GM19463 (cell line): ENCODE results near the gene SMIM29.
A peak's percentile ranks its signal among the peaks of the same experiment; 100 is the strongest.
"Not testable (repeated sequence)": the region's sequence is repeated elsewhere in the genome, so short reads cannot be mapped to it uniquely, and the experiment has no call there.

Experiments used
- ATAC-seq: cut with Tn5 transposase; IDR thresholded peaks from one replicate; pipeline ENCODE4 v1.9.1; 2021; ENCODE audit warnings: mild to moderate bottlenecking, moderate library complexity; ENCODE audit not compliant: unreplicated experiment

SMIM29 gene

DNA sequence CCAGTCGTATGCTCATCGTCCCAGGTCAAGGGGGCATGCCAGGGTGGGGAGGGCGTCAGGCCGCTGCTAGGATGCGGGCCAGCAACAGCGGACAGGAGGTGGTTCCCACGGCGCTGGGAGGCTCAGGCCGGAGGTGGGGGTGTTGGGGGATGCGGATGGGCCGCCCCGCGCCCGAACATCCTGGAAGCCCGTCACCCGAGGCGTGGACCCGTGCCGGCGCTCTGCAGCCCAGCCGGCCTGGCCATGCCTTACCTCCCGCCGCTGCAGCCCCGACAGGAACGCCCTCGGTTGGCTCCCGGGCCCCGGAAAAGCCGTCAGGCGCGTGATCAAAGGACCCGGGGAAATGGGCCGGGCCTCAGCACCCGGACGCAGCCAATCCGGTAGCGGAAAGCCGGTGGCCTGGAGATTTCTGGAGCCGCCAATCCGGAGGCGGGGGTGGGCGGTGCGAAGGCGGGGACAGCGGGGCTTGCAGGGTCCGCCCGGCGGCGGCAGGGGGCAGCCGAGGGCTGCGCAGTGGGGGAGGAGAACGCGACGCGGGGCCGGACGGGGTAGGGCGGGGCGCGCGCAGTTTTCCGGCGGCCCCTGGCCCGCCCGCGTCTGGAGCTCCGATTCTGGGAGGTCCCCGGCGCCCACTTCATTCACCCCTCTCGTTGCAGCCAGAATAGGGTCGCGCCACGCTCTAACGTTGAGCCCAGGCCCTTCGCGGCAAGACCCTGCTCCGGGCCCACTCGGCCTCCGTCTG, at the start of gene SMIM29:
Gene SMIM29, minus strand, starts transcription at position 280 of the 742 bp plus-strand sequence. CDS start 1,215 bp downstream, outside the sequence.
- peak; percentile 76 for ATAC-seq

DNA sequence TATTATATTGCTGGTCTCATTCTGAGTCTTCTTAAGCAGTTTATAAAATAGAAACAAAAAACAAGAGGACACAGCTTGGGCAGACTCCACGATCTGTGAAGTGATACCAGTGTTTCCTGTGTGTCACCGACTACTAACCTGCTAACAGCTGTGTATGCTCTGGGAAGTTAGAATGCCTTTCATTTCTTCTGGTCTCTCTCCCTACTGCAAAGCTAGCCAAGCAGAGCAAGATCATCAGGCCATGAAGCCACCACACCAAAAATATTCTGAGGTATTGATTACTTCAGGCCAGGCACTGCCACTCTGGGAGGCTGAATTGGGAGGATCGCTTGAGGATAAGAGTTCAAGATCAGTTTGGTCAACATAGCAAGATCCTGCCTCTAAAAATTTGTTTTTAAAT, 46.9 kb upstream of the SMIM29 start:
- ATAC-seq = peak; percentile 85

DNA sequence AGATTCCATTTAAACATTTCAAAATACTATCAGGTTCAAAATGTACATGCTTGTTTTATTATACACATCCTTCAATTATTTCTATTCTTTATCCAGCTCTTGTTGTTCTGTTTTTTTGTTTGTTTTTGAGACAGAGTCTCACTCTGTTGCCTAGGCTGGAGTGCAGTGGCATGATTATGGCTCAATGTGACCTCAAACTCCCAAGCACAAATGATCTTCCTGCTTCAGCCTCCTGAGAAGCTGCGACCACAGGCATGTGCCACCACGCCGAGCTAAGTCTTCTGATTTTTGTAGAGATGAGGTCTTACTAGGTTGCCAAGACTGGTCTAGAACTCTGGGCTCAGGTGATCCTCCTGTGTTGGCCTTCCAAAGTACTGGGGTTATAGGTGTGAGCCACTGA, 44.1 kb upstream of the SMIM29 start:
- no peak for ATAC-seq

DNA sequence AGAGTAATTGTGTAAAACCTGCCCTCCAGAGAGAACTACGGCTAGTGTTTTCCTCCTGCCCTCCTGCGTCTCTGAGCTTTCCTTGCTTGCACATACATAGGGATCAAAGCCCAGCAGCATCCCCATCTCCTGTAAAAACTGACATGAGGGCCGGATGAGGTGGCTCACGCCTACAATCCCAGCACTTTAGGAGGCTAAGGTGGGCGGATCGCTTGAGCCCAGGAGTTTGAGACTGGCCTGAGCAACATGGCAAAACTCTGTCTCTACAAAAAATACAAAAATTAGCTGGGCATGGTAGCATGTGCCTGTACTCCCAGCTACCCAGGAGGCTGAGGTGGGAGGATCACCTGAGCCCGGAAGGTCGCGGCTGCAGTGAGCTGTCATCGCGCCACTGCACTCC, 40.3 kb upstream of the SMIM29 start:
- no peak for ATAC-seq

DNA sequence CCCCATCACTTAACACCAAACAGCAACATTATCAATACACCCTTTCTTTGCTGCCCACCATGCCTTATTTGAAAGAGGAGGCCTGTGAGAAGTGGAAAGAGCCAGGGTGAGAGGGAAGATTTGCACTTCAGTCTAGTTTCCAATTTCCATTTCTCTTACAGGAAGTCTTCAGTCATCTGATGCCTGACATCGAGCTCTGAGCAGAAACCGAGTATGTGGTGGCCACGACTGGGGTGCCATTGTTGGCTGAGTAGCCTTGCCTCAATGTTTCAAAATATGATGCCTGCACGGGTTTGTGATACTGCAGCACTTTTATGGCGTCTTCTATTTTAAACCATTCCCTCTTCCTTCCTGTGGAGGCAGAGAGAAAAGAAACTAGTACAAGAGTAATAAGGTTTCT, 39.8 kb upstream of the SMIM29 start:
- ATAC-seq = peak; percentile 51

DNA sequence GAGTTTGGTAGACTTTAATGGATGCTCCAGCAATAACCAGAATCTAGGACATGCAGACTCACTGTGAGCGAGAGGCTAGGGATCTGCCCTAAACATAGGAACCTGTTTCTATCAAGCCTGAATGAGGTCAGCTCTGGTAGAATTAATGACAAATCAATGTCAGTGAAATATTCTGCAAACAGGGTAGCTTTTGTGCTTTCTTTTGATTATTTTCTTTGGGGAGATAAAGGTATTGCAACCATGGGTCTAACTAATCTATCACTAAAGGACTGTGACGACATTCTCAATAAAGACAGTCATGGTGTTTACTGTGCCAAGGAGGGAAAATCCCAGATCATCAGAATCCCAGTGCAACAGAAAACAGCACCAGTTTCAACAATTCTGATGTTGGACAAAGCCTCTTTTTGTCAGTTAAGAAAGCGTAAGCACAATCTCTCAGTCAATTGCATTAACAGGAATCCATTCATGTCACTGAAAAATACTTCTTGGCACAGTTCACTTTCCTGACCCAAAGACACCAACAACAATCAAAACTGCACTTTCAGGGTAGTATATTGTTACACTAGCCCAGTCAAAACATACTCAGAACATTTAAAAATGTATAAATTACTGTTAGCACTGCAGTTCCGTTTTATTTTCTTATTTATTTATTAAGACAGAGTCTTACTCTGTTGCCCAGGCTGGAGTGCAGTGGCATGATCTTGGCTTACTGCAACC, 36.8 kb upstream of the SMIM29 start:
- no peak for ATAC-seq

DNA sequence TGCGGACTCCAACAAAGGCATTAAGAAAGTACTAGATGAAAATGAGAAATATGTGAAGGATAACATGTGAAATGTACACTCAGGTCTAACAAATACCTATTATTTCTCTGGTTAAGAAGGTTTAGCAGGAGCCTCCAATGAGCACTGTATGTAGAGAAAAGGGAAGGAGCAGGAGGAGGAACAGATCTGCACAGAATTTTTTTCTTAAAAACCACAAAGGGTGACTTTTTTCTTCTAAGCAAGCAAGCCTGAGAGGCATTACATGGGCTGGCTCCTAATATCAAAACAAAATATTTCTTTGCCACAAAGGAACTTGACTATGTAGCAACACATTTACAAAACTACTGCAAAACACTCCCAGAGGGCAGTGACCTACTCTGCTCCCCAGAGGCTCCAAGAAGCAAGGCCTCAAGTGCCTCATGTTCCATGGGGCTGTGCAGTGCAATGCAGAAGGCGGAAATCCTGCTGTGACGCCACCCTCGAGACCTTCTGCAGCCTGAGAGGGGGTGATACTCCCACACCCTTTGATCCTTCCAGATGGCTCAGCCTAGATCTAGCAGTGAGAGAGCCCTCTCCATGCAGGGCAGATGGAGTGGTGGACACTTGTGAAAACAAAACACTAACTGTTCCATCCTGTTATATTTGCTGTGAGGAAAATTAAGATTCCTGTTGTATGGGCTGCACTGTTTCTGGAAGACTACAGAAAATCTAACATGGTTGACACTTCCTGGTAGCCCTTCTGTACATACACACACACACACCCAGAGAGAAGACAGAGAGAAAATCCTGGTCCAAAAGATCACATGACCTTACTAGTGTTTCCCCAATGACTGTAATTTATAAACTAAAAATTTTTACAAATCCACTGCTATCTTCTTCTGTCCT, 36.0 kb upstream of the SMIM29 start:
- ATAC-seq = no peak

DNA sequence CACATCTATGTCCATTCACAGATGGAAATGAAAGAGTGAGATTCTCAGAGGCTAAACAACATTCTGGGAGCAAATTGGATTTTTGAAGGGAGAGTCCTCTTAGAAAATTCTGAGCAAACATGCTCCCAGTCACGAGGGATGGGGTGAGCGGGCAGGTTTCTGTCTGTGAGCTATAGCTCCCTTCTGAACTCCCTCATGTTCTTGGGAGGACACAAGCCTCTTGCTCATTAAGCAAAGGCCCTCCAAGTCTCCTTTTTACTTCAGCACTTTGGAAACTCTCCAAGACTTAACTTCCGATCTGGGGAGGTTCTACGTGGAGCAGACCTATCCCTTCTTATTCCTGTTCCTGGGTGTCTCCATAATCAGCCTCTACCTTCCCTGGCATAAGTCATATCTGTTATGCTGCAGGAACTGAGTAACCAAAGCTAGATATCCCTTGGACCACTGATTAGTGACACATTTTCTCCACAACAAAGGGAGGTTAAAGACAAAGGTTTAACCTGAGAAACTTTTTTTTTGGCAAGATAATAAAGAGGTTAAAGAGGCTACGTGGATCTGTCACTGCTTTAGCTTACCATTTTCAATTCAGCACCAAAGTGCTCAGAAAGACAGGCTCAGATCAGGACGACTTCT, 33.0 kb upstream of the SMIM29 start:
- ATAC-seq = no peak

DNA sequence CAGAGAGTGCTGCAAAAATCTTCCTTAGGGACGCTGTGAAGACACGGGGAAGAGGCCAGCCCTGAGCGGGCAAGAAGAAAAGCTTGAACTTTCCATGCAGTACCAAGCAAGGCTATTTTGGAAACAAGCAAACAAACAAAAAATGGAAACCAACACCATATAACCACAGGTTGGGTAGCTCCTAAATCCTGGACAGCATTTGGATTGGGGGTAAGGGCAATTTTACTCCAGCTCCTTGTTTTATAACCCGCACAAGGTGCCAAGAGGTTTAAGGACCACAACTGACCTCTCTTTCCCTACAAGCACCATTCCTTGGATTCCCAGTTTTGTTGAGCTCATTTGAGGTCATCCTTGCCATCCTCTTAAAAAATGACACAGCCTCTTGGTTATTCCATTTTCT, 31.4 kb upstream of the SMIM29 start:
- ATAC-seq = no peak

DNA sequence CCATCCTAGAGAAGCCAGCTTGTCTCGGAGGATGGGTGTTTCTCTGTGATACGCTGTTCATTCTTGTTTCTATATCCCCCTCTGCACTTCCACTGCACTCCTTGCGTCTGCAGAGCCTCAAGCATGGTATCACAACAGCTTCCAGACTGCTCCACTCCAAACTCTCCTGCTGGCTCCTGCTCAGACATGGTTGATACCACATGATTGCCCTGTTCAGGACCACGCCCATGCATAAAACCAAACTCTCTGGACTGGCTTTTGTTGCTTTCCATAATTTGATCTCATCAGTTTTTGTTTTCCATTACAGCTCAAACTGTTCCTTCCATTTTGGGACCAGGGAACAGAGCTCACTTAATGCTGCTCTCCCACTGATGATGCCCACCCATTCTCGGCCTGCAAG, 30.0 kb upstream of the SMIM29 start:
- no peak for ATAC-seq

DNA sequence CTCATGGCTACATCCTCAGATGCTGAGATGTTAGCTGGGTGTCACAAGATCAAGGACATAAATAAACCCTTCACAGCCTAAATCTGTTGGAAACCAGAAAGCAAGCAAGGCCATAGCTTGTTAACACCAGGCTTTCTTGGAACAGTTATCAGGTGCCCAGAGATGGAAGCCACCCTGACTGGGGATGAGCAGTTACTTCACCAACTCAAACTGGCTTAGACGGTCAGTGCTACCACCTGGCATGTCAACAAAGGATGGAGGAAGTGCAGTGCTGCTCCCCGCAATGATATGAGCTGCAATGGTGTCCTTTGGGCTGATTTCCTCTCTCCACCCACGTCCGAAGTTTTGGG, 28.9 kb upstream of the SMIM29 start:
- ATAC-seq = no peak

DNA sequence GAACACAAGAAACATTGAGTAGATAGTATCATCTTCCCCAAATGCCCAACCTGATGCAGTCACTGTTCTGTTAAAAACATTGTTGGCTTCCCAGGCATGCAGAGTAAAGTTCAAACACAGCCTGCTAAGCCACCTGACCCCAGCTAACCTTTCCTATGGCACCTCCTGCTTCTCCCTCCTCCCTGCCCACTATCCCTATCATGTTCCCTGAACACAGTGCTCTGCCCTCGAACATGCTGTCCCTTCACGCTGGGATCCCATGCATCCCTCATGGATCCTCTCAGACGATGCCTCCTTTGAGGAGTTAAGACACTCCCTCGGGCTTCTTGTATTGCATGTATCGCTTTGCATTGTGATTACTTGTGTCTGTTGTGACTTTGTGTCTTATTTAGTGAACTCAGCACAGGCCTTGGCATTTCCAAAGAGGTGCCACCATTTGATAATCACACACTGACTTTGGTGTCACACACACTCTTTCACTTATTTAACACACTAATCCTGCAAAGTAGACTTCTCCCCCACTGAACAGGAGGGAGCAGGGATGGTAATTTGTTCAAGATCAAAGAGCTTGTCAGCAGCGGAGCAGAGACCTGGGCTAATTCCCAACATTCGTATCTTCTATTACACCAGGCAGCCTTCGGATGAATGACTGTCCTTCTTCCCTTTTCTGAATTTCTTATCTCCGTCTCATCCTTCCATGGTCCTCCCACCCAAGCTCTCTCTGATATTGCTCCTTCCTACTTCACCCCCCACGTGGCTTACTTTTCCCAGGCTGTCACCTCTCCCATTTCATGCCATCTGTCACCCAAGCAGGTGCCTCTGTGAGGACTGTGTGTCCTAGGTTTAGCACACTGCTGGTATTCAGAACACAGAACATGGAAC, 28.3 kb upstream of the SMIM29 start:
- no peak for ATAC-seq

DNA sequence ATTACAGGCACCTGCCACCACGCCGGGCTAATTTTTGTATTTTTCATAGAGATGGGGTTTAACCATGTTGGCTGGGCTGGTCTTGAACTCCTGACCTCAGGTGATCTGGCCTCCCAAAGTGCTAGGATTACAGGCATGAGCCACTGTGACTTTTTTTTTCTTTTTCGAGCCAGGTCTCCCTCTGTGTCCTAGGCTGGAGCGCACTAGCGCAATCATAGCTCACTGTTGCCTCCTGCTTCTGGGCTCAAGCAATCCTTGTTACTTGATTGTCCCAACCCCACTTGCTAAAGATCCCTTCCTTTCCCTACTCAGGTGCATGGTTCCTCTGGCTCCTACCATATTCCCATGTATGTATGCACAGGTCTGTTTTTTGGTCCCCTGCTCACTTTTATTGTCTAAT, 27.4 kb upstream of the SMIM29 start:
- ATAC-seq = no peak

DNA sequence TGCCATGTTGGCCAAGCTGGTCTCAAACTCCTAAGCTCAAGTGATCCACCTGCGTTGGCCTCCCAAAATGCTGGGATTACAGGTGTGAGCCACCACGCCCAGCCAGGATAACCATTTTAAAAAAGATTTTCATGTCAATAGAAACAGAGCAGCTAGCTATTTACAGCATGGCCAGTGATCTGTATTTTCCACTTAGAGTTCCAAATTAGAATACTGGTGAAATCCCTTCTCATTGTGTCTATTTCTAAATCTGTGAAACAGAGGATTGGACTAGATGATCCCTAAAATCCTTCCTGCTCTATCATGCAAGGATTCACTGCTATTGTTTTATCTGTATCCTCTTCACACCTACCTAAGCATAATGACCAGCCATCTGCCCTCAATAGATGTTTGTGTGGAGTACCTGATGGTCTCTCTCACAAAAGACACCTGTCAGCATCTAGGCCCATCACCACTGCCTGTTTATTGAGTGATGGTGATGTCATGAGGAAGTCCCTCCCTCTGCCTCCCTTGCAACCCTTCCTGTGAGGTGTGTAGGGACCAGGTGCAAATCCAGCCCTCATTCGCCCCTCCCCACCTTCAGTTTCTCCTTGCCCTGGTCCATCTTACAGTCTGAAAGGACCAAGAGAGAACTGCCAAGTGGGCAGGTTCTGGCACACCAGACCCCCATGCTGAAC, 26.5 kb upstream of the SMIM29 start:
- no peak for ATAC-seq

DNA sequence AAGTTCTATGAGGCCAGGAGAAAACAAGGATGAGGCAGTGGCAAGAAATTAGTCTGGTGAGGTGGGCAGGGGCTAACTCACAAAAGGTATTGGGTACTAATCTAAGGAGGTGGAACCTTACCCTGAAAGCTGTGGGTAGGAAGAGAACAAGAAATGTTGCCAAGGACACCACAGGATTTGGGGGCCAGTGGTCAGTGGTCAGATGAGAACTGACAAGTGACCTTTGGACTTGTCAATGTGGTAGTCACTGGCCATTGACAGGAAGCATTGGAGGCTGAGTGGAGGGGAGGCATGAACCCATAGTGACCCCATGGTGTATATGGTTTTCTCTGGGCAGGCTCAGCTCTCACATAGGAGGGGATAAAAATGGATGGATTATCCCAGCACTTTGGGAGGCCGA, 25.3 kb upstream of the SMIM29 start:
- ATAC-seq = no peak

DNA sequence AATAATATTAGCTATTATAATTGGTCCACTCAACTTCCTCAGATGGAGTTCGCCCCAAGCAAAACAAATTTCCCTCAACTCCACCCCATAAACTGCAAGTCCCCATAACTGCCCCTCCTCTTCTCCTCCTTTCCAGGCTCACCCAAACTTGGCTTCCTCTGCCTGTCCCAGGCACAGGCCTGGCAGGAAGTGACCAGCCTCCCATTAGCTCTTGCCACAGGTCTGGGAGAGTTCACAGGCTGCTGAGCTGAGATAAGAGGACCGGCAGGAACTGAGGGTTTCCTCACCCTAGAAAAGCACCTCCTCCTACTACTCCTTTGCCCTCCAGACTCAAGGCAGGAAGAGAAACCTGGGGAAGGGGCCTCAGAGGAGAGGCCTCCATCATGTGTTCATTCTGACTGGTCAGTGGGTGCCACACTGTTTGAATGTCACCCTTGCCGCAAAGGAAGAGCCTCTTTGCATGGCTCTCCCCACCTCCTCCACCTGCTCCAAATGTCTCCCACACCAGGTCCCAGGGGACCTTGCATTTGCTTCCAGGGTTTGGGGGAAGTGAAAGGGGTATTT, 24.5 kb upstream of the SMIM29 start:
- ATAC-seq = no peak

DNA sequence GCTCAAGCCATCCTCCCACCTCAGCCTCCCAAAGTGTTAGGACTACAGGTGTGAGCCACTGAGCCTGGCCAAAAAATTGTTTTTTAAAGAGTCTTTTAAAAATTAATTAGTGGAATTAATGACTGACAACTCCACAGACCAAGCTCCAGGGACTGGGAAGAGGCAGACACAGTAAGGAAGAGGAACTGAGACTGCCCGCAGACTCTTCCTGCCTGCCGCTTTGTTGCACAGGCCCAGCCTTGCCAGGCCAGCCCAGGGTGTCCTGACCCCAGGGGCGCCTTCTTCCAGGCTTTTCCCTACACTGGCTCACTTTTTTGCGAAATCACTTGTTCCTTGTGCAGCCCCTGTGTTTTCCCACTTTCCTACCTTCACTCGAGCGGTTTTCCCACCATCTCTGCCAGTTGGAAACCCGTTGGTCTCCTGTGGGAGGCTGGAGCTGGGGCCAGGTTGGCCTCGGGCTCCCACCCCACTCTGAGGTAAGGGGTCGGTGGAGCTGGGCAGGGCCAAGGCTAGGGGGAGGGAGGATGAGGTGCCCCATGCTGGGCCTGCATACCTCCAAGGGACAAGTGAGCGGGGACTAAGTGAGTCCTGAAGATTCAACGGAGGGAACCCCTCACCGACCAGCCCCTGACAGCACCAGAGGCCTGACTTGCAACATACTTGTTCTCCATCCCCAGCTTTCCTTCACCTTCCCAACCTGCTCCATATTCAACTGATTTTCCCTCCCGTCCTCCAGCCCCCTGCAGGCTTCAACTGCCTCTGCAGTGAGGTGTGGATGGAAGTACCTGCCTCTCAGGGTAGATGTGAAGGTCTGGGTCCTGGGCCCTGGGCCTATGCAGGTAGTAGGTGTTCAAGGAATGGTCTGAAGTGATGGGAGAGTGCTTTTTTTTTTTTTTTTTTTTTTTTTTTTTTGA, 23.5 kb upstream of the SMIM29 start:
- no peak for ATAC-seq

DNA sequence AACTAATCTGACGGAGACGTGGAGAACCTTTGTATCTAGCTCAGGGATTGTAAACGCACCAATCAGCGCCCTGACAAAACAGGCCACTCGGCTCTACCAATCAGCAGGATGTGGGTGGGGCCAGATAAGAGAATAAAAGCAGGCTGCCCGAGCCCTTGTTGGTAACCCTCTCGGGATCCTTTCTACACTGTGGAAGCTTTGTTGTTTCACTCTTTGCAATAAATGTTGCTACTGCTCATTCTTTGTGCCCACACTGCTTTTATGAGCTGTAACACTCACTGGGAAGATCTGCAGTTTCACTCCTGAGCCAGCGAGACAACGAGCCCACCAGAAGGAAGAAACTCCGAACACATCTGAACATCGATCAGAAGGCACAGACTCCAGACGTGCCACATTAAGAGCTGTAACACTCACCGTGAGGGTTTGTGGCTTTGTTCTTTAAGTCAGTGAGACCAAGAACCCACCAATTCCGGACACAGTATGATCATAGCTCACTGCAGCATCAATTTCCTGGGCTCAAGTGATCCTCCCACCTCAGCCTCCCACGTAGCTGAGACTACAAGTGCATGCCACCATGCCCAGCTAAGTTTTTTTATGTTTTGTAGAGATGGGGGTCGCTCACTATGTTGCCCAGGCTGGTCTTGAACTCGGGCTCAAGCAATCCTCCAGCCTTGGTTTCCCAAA, 21.0 kb upstream of the SMIM29 start:
- not testable (repeated sequence) for ATAC-seq
